LNCAP (cell line): ENCODE results near the gene PCDH1.

Experiments used
- TF ChIP-seq, protein P1 (sequence below): fragments of 450-650 bp; IDR thresholded peaks from 2 replicates; pipeline ENCODE4 v1.5.1; 2017; ENCODE audit warnings: mild to moderate bottlenecking

Gene PCDH1

DNA sequence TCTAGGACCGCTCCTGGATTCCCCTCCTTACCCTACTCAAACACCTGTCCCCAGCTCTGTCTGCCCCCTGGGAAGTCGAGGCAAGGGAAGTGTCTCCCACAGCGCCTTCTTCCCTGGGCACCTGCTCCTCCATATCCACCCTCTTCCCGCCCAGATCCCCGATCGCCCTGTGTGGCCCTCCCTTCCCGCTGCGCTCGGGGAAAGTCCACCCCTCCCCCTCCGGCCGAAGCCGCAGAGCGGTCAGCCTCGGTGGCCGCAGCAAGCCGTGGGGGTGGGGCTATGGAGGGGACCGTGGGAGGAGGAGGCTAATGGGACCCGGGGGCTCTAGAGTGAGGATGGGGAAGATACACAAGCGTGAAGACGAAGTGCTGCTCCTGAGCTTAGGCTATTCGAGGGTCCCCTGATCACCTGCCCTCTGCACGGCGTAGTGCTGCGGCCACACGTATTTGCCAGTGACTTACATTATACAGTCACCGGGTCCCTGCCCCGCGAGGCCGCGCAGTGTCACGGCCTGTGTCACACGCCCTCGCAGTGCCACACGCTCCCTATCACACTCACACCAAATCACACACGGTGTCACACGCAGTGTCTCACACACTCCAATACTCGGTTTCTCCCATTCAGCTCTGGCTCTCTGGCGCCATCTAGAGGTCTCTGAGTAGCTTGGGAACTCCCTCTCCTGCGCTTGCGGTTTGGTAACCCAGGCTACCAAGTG lies 658 bp upstream of the PCDH1 start:
- TF ChIP-seq, protein P1, sequence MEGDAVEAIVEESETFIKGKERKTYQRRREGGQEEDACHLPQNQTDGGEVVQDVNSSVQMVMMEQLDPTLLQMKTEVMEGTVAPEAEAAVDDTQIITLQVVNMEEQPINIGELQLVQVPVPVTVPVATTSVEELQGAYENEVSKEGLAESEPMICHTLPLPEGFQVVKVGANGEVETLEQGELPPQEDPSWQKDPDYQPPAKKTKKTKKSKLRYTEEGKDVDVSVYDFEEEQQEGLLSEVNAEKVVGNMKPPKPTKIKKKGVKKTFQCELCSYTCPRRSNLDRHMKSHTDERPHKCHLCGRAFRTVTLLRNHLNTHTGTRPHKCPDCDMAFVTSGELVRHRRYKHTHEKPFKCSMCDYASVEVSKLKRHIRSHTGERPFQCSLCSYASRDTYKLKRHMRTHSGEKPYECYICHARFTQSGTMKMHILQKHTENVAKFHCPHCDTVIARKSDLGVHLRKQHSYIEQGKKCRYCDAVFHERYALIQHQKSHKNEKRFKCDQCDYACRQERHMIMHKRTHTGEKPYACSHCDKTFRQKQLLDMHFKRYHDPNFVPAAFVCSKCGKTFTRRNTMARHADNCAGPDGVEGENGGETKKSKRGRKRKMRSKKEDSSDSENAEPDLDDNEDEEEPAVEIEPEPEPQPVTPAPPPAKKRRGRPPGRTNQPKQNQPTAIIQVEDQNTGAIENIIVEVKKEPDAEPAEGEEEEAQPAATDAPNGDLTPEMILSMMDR, result peak; percentile 93

DNA sequence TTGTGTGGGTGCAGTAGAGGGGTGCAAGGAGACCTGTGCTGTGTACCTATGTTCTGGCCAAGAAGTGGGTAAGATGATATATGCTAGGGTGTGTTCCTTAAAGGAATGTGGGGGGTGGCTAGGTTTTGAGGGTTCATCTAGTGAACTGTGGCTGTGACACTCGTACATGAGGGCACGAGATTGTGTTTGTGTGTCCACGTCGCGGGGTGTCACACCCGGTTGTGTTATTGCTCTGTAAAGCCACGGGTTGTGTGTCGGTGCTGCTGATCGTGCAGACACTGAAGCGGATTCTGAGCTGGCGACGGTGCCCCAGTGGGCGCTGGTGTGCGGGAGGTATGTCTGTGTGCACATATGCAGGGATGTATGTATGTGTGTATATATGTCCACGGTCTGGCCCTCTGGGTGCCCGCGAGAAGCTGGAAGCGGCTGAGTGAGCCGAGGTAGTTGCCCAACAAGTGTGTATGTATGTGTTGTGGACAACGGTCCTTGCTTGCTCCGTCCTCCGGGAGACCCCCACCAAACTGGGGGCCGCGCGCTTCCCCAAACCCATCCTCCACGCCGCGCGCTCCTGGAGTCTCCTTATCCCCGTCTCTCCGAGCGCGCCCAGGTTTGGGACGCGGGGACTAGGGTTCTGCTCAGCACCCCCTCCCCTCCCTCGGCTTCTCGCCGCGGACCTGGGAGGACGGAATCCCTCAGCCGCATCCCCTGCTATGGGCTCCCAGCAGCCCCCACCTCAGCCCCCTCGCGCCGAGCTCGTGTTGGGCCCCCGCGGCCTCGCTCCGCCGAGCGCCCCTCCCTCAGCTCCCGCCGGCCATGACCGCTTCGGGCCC lies 639 bp downstream of the PCDH1 start:
- TF ChIP-seq, protein P1, result no peak

DNA sequence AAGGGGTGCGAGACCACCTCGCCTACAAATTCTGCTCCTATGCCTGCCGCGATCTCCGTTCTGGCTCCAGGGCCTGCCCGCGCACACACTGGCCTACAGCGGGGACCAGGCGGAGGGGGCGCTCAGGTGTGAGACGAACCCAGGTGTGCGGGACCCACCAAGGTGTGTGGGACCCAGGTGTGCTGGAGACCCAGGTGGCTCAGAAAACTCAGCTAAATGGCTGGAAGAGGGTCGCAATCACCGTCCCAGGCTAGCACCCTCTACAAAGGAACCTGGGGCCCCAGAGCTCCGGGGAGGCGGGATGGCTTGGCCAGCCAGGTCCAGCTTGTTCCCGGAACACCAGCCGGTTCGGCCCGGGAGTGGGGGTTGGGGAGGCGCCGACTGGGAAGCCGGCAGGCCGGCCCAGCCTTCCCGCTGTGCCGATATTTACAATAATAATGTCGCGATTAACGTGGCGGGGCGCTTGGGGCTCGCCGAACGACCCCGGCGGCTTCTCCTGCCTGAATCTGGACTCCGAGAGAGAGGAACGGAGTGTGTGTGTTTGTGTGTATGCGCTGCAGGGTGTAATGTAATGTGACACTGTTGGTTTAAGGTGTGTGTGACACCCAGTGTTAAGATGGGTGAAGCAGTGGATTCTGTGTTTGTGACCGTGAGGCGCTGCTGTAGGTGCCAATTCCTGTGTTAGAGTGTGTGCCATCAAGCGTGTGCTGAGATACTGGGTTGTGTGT lies 1.4 kb downstream of the PCDH1 start:
- TF ChIP-seq, protein P1, result no peak

DNA sequence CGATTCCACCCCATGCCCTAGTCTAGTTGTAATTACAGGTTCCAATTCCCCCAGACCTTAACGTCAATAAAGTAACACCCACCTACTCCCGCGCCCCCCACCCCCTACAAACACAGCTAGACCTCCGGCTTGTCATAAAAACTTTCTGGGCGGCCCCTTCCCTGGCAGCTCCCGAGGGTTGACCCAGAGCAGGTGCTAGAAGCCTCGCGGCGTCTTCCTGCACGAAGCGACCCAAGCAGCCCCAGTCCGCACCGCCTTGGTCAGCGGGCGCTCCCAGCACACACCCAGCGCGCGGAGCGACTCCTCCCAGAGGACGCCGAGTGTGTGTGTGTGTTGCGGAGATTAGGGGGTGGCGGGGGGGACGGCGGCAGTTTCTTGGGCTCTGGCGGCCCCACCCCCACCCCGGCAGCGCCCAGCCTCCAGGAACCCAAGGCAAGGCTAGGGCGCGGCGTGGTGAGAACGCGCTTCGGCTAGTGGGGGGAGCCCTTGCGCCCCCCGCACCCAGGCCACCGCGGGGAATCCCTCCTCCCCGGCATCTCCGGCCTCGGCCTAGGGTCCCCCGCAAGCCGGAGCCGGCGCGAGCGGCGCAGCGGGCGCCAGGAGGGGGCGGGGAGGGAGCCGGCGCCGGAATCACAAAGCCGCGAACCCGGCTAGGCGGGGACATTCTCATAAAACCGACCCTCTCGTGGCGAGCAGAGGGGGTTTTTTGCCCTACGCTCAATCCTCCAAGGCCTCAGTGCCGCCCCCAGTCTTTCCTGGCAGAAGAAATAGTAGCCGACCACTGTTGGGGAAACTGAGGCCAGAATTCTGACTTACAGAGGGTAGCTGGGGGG lies 2.2 kb downstream of the PCDH1 start:
- TF ChIP-seq, protein P1, result no peak

DNA sequence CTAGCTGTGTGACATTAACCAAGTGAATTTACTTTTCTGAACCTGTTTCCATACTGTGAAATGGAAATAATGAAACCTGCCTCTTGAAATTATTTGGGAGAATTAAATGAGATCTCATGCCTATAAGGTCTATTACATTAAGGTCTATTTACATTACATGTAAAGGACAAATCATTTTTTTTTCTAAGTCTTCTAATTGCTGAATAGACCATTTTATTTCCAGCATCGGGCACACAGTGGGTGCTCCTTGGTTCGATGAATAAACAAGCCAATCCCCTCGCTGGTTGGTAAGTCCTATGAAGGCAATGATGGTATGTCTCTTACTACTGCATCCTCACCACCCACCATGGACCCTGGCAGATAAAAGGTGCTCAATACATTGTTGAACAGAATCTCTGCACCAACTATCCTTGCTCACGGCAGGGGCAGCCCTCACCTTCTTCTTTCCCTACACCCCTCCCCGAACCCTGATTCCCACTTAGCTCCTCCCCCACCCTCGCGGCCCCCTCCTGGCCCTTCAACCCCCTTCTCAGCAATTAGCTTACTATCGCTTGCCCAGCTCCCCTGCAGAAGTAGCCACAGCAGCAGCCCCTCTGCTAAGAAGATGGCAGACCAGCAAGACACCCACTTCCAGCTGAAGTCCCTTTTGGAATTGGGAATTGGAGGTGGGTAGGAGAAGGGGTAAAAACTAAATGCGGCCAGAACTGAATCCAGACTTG lies 3.0 kb downstream of the PCDH1 start:
- TF ChIP-seq, protein P1, result no peak

DNA sequence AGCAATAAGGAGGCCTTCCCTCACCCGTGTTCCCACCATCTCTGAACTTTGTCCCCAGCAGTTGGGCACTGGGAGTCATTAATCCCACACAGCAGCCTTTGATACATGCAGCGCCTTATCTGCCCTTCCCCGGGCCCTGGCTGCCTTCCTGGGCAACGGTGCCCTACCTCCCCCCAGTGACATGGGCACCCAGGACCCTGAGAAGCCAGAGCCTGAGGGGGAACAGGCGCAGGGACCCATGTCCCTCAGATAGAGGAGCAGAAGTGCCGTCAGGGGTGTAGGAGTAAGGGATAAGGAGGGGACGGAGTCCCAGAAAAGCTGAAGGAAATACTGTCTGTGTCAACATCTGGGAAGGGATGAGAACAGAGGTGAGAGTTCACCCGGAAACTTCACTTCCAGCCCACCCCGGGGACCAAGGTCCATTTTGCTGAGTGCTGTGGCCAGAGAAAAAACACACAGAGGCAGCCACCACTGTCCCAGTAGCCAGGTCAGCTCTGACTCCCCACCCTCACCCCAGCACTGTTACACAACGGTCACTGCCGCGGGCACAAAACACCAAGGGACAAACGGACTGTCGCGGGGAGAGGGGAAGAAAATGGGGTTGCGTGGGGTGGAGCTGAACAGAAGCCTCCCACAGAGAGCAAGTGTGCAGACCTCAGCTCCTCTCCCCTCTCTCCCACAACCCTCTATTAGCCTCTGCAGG lies 3.8 kb downstream of the PCDH1 start:
- TF ChIP-seq, protein P1, result no peak
